HepG2 (cell line): ENCODE results near the gene SIRPA. TPM values are rescaled to one million over a fixed set of nuclear protein-coding genes. Genes with fewer than 3 reads are reported as not detected.

Experiments used
- ATAC-seq: fragments of 200-7000 bp; cut with Tn5 transposase; 3 replicates; pipeline ENCODE4 v1.9.1; 2020; ENCODE audit warnings: mild to moderate bottlenecking, moderate library complexity
- BruUV-seq: library from RNA; stranded (reverse); fragments of 400-500 nt; replicated peaks from 2 replicates; lab custom pipeline; 2021; lab: Mats Ljungman, UMichigan
- CTCF ChIA-PET: fragments of 300-600 bp; formaldehyde crosslinking; extraction: SDS; loops from one replicate; lab custom pipeline; 2021; ENCODE audit warnings: low total read pairs, inconsistent platforms, low intra/inter-chr PET ratio; lab: Yijun Ruan, JAX
- POLR2A ChIA-PET: fragments of 350-600 bp; sonication (Branson Sonifier 250); formaldehyde crosslinking; loops from one replicate; lab custom pipeline; 2020; ENCODE audit warnings: antibody characterized with exemption, inconsistent platforms; lab: Yijun Ruan, JAX
- DNase-seq: peaks from one replicate; pipeline ENCODE4 v3.0.0-alpha.2; 2015; ENCODE audit warnings: low spot score
- FAIRE-seq: peaks from 3 replicates; lab custom pipeline; 2011; peaks lifted over from hg19 to GRCh38; lab: Jason Lieb, UNC
- H2AFZ ChIP-seq: one replicate; pipeline ENCODE4 v1.6.1; 2011; ENCODE audit warnings: low read length, inconsistent platforms
- H3K27ac ChIP-seq: fragments of 300-600 bp; 3 replicates; pipeline ENCODE4 v1.8.0; 2011; ENCODE audit warnings: mixed run types, mild to moderate bottlenecking, mixed read lengths, low read length, inconsistent platforms; ENCODE audit not compliant: insufficient read depth; ENCODE audit errors: extremely low read length
- H3K27me3 ChIP-seq, 2 experiments: fragments of 200-600 bp in 1 of 2; 2 replicates in 1 of 2; 3 replicates in 1 of 2; pipeline versions ENCODE4 v1.6.0 to v1.8.0; 2011; ENCODE audit warnings: low read length in 2 of 2, mild to moderate bottlenecking in 2 of 2, moderate library complexity in 2 of 2, inconsistent platforms in 1 of 2; ENCODE audit not compliant: insufficient read depth in 2 of 2, control insufficient read depth in 1 of 2
- H3K36me3 ChIP-seq, 2 experiments: fragments of 200-600 bp in 1 of 2; replicated peaks in 1 of 2; 2 replicates in 1 of 2; 3 replicates in 1 of 2; pipeline versions ENCODE4 v1.5.1 to v1.8.0; 2011; ENCODE audit warnings: low read length in 2 of 2, inconsistent platforms in 1 of 2; ENCODE audit not compliant: insufficient read depth in 2 of 2, control insufficient read depth in 1 of 2
- H3K4me1 ChIP-seq: 2 replicates; pipeline ENCODE4 v1.5.1; 2012; ENCODE audit warnings: low read length, inconsistent platforms; ENCODE audit not compliant: insufficient read depth
- H3K4me2 ChIP-seq: 2 replicates; pipeline ENCODE4 v1.6.0; 2011; ENCODE audit warnings: low read depth, low read length, inconsistent platforms
- H3K4me3 ChIP-seq, 3 experiments: fragments of 200-600 bp in 1 of 3; sonication (generic), shearing (Covaris generic) in 1 of 3; replicated peaks in 1 of 3; 2 replicates each; pipeline ENCODE4 v1.5.1; 2011 to 2016; ENCODE audit warnings: low read length in 3 of 3, inconsistent platforms in 2 of 3, low read depth in 2 of 3, mild to moderate bottlenecking in 2 of 3, control low read depth in 1 of 3, mixed read lengths in 1 of 3; ENCODE audit not compliant: insufficient read depth in 1 of 3
- H3K79me2 ChIP-seq: one replicate; pipeline ENCODE4 v1.6.1; 2011; ENCODE audit warnings: low read length, inconsistent platforms; ENCODE audit not compliant: insufficient read depth
- H3K9ac ChIP-seq: 2 replicates; pipeline ENCODE4 v1.6.0; 2011; ENCODE audit warnings: mild to moderate bottlenecking, low read depth, low read length, inconsistent platforms; ENCODE audit not compliant: insufficient read depth
- H3K9me3 ChIP-seq: 2 replicates; pipeline ENCODE4 v1.5.1; 2012; ENCODE audit warnings: mild to moderate bottlenecking, low read length
- H4K20me1 ChIP-seq: 2 replicates; pipeline ENCODE4 v1.6.0; 2011; ENCODE audit warnings: inconsistent platforms, mild to moderate bottlenecking, low read length, moderate library complexity; ENCODE audit not compliant: insufficient read depth
- CREB1 ChIP-seq, 2 experiments: fragments of 450-650 bp in 1 of 2; IDR thresholded peaks; 2 replicates each; pipeline ENCODE4 v1.6.1; 2016 to 2017; ENCODE audit warnings: control low read depth in 1 of 2, mild to moderate bottlenecking in 1 of 2, missing compliant biosample characterization in 1 of 2, missing genetic modification characterization in 1 of 2
- FOXA3 ChIP-seq: IDR thresholded peaks from 2 replicates; pipeline ENCODE4 v1.6.1; 2016; ENCODE audit warnings: missing genetic modification reagents, missing compliant biosample characterization
- FOXO1 ChIP-seq: sonication (generic); formaldehyde crosslinking; IDR thresholded peaks from 2 replicates; pipeline ENCODE4 v1.4.0; 2020; ENCODE audit warnings: missing genetic modification reagents
- GATAD2A ChIP-seq: IDR thresholded peaks from 2 replicates; pipeline ENCODE4 v1.6.1; 2016
- JUNB ChIP-seq: sonication (generic); formaldehyde crosslinking; IDR thresholded peaks from 2 replicates; pipeline ENCODE4 v1.8.0; 2022; ENCODE audit warnings: missing genetic modification reagents, mild to moderate bottlenecking, borderline replicate concordance
- KDM1A ChIP-seq: IDR thresholded peaks from 2 replicates; pipeline ENCODE4 v1.6.1; 2016; ENCODE audit warnings: missing compliant biosample characterization
- KMT2B ChIP-seq: IDR thresholded peaks from 2 replicates; pipeline ENCODE4 v1.6.1; 2016; ENCODE audit warnings: missing genetic modification reagents, missing compliant biosample characterization
- LCORL ChIP-seq, 2 experiments: fragments of 450-650 bp in 1 of 2; sonication (generic) in 1 of 2; formaldehyde crosslinking in 1 of 2; IDR thresholded peaks; 2 replicates each; pipeline versions ENCODE4 v1.5.0 to v1.6.1; 2017 to 2020; ENCODE audit warnings: antibody characterized with exemption in 1 of 2, missing genetic modification reagents in 1 of 2
- PHF21A ChIP-seq: sonication (generic); formaldehyde crosslinking; IDR thresholded peaks from 2 replicates; pipeline ENCODE4 v1.5.0; 2020; ENCODE audit warnings: mild to moderate bottlenecking, missing genetic modification reagents
- SKIL ChIP-seq: sonication (generic); formaldehyde crosslinking; IDR thresholded peaks from 2 replicates; pipeline ENCODE4 v1.8.0; 2022; ENCODE audit warnings: missing genetic modification reagents, mild to moderate bottlenecking, moderate library complexity, borderline replicate concordance
- TEAD3 ChIP-seq: optimal IDR thresholded peaks from 2 replicates; pipeline ENCODE3; 2016; ENCODE audit warnings: borderline replicate concordance
- ZBTB34 ChIP-seq: sonication (generic); formaldehyde crosslinking; IDR thresholded peaks from 2 replicates; pipeline ENCODE4 v1.8.0; 2022; ENCODE audit warnings: mild to moderate bottlenecking, missing genetic modification reagents
- ZFX ChIP-seq: sonication (generic); formaldehyde crosslinking; IDR thresholded peaks from 2 replicates; pipeline ENCODE4 v1.4.0; 2020; ENCODE audit warnings: mild to moderate bottlenecking, low read depth, missing genetic modification reagents, moderate library complexity
- ZNF281 ChIP-seq: sonication (generic); formaldehyde crosslinking; IDR thresholded peaks from 2 replicates; pipeline ENCODE4 v1.4.0; 2020; ENCODE audit warnings: missing genetic modification reagents, borderline replicate concordance
- ZNF83 ChIP-seq: sonication (generic); formaldehyde crosslinking; IDR thresholded peaks from 2 replicates; pipeline ENCODE4 v1.4.0; 2020; ENCODE audit warnings: missing genetic modification reagents, mild to moderate bottlenecking, borderline replicate concordance
- WGBS: methylation state at CpG from one replicate; pipeline ENCODE4 v1.1.6; 2017; ENCODE audit warnings: low lambda C conversion rate; 5-methylcytosine and 5-hydroxymethylcytosine counted together
- in situ Hi-C: cut with HindIII; loops from 2 replicates; pipeline ENCODE4 v1.10.0; 2017; ENCODE audit warnings: low pct_unique_long_range_greater_than_20kb; ENCODE audit not compliant: extremely low pct_ligation_motif_present
- intact Hi-C: fragments of 100-400 bp; cut with micrococcal nuclease; formaldehyde crosslinking; loops from one replicate; pipeline ENCODE4 v1.10.0; 2022; ENCODE audit not compliant: unreplicated experiment
- polyA plus RNA-seq, 8 experiments: library from polyadenylated mRNA; depleted of rRNA in 3 of 8; stranded (reverse) in 7 of 8; unstranded in 1 of 8; fragments of >200 nt; fragmentation: Illumina TruSeq in 4 of 8; extraction: Trizol in 4 of 8; gene quantifications; 2 replicates each; pipeline versions ENCODE4 v1.2.1 to v1.2.3, GENCODE V29; 2011 to 2016; ENCODE audit warnings: low read depth in 4 of 8, missing spikeins in 1 of 8, mixed read lengths in 1 of 8; ENCODE audit not compliant: insufficient read depth in 1 of 8
- total RNA-seq, 5 experiments: library from RNA; depleted of rRNA; stranded (reverse); fragments of >200 nt; fragmentation: Illumina TruSeq; extraction: Trizol; gene quantifications; 2 replicates each; pipeline ENCODE4 v1.2.3, GENCODE V29; 2016; ENCODE audit warnings: low read depth in 1 of 5

Gene SIRPA
- total and polyA plus RNA-seq, 2 of the 13 experiments (the other 11 are each of a cell fraction or from before 2014, with no cell fraction given): 7.2 to 17.6 TPM

GRCh38 chr20:1863296-1863695, 31.9 kb upstream of the SIRPA start (continued):
- TF ChIP-seq KDM1A (CRISPR knock-in tag): peak; percentile 39; the same call in 1 of the 2 replicates
- TF ChIP-seq, all 625 proteins: peak for 6

GRCh38 chr20:1866834-1867233, 28.4 kb upstream of the SIRPA start:
- intact Hi-C loops (no loop called here), in situ Hi-C loops (no loop called here)
- no peak overlapping the region for H3K27ac ChIP-seq
- H3K4me3 ChIP-seq: no peak overlapping the region
- POLR2A ChIA-PET: interaction anchor here (1.3 to 1.5 kb wide), 2 partner anchors 11 to 55 kb away, joined by 3 to 6 read pairs; no protein-coding TSS in a partner anchor
- ATAC-seq (peak; percentile 76), FAIRE-seq (peak; percentile 76), DNase-seq (peak; percentile 53)
- H3K27me3 ChIP-seq: no peaks in the 10 kb centered on the region
- H3K4me2 ChIP-seq: peak overlapping the region; percentile 25; the same call in 1 of the 2 replicates
- CTCF ChIA-PET: no interaction called here
- BruUV-seq: no TSS peak
- no peaks in the 10 kb centered on the region for H3K79me2 ChIP-seq
- H4K20me1 ChIP-seq: no peaks in the 10 kb centered on the region
- peaks cover 29% of the 10 kb centered on the region for H3K4me1 ChIP-seq
- no peaks in the 10 kb centered on the region for H3K36me3 ChIP-seq
- no peaks in the 10 kb centered on the region for H3K9me3 ChIP-seq
- no peak overlapping the region for H2AFZ ChIP-seq
- 5% methylated on average over 3 of the region's 3 CpGs for WGBS
- H3K9ac ChIP-seq: no peak overlapping the region
- TF ChIP-seq JUNB: peak; percentile 46; the same call in 1 of the 2 replicates
- peak; percentile 10; the same call in 1 of the 2 replicates for TF ChIP-seq ZFX
- TF ChIP-seq PHF21A: 0 out of 2 replicates have a peak, but pooled peaks have one; percentile 25
- peak; percentile 45; the same call in 1 of the 2 replicates for TF ChIP-seq ZNF281 (CRISPR knock-in tag)
- TF ChIP-seq ZBTB34: no peak
- no peak for TF ChIP-seq KMT2B (CRISPR knock-in tag)
- TF ChIP-seq FOXA3 (CRISPR knock-in tag): peak; percentile 55
- no peak for TF ChIP-seq LCORL (IDR thresholded peaks at IDR 0.05)
- 0 out of 2 replicates have a peak, but pooled peaks have one; percentile 29 for TF ChIP-seq LCORL (CRISPR knock-in tag; IDR thresholded peaks at IDR 0.05)
- peak; percentile 40; the same call in 1 of the 2 replicates for TF ChIP-seq FOXO1 (CRISPR knock-in tag)
- peak; percentile 29; the same call in 1 of the 2 replicates for TF ChIP-seq GATAD2A
- TF ChIP-seq SKIL (CRISPR knock-in tag): no peak
- peak; percentile 32; the same call in 1 of the 2 replicates for TF ChIP-seq CREB1 (IDR thresholded peaks at IDR 0.05)
- TF ChIP-seq CREB1 (CRISPR knock-in tag; IDR thresholded peaks at IDR 0.05): no peak
- peak; percentile 24 for TF ChIP-seq TEAD3
- no peak for TF ChIP-seq ZNF83 (CRISPR knock-in tag)
